ENCODE results near the gene SCRG1. TPM values are rescaled to one million over a fixed set of nuclear protein-coding genes. Genes with fewer than 3 reads are reported as not detected.

SCRG1 gene
- total RNA-seq, 1 experiment from 2014 or later = not detected

- H3K4me1 ChIP-seq (replicated peaks; ENCODE audit: insufficient read depth) = no peaks in the 10 kb centered on the region
- no peaks in the 10 kb centered on the region for H3K9me2 ChIP-seq (ENCODE audit: insufficient read depth)
- TF ChIP-seq, protein P1, sequence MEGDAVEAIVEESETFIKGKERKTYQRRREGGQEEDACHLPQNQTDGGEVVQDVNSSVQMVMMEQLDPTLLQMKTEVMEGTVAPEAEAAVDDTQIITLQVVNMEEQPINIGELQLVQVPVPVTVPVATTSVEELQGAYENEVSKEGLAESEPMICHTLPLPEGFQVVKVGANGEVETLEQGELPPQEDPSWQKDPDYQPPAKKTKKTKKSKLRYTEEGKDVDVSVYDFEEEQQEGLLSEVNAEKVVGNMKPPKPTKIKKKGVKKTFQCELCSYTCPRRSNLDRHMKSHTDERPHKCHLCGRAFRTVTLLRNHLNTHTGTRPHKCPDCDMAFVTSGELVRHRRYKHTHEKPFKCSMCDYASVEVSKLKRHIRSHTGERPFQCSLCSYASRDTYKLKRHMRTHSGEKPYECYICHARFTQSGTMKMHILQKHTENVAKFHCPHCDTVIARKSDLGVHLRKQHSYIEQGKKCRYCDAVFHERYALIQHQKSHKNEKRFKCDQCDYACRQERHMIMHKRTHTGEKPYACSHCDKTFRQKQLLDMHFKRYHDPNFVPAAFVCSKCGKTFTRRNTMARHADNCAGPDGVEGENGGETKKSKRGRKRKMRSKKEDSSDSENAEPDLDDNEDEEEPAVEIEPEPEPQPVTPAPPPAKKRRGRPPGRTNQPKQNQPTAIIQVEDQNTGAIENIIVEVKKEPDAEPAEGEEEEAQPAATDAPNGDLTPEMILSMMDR (conservative IDR thresholded peaks at IDR 0.05) = no peak
- no peak for TF ChIP-seq EZH2 (IDR thresholded peaks at IDR 0.05; ENCODE audit: low read depth)
- intact Hi-C loops (cut with micrococcal nuclease; ENCODE audit: unreplicated experiment) = no loop called here
- H4K20me1 ChIP-seq (ENCODE audit: insufficient read depth) = no peaks in the 10 kb centered on the region
- H3K27me3 ChIP-seq (ENCODE audit: insufficient read depth, low read depth) = no peaks in the 10 kb centered on the region
- POLR2A ChIA-PET (ENCODE audit: unreplicated experiment) = no interaction called here
- no peaks in the 10 kb centered on the region for H3K36me3 ChIP-seq (ENCODE audit: low read depth)
- CTCF ChIA-PET = no interaction called here
- H3K4me2 ChIP-seq = no peak overlapping the region
- H3K27ac ChIP-seq = no peak overlapping the region
- H3K79me2 ChIP-seq (ENCODE audit: low read depth) = no peaks in the 10 kb centered on the region
- H3K4me3 ChIP-seq = no peak overlapping the region
- H3K9me3 ChIP-seq (ENCODE audit: insufficient read depth, low read depth) = no peaks in the 10 kb centered on the region
- H2AFZ ChIP-seq = no peak overlapping the region
- H3F3A ChIP-seq (ENCODE audit: insufficient read depth, low read depth) = no peaks in the 10 kb centered on the region
- DNase-seq = no peak
- BruUV-seq (replicated peaks) = no TSS peak
Observed at GRCh38 chr4:173433447-173433846, 34.5 kb upstream of the SCRG1 start.

GRCh38 chr4:173432430-173432829, 33.5 kb upstream of the SCRG1 start:
- intact Hi-C loops (cut with micrococcal nuclease; ENCODE audit: unreplicated experiment) = no loop called here

GRCh38 chr4:173426064-173426463, 27.1 kb upstream of the SCRG1 start:
- H3K4me1 ChIP-seq (replicated peaks; ENCODE audit: insufficient read depth) = no peaks in the 10 kb centered on the region
- no peaks in the 10 kb centered on the region for H3K36me3 ChIP-seq (ENCODE audit: low read depth)
- H3K9me2 ChIP-seq (ENCODE audit: insufficient read depth) = no peaks in the 10 kb centered on the region
- H3K9me3 ChIP-seq (ENCODE audit: insufficient read depth, low read depth) = no peaks in the 10 kb centered on the region
- H2AFZ ChIP-seq = no peak overlapping the region
- BruUV-seq (replicated peaks) = no TSS peak
- no peaks in the 10 kb centered on the region for H3K27me3 ChIP-seq (ENCODE audit: insufficient read depth, low read depth)
- H3K4me2 ChIP-seq = no peak overlapping the region
- no peak for DNase-seq
- CTCF ChIA-PET = no interaction called here
- H4K20me1 ChIP-seq (ENCODE audit: insufficient read depth) = no peaks in the 10 kb centered on the region
- TF ChIP-seq EZH2 (IDR thresholded peaks at IDR 0.05; ENCODE audit: low read depth) = no peak
- TF ChIP-seq, protein P1 (conservative IDR thresholded peaks at IDR 0.05) = no peak
- intact Hi-C loops (cut with micrococcal nuclease; ENCODE audit: unreplicated experiment) = loop anchor here (10.0 kb wide), 2 partner anchors 689 to 729 kb away; no protein-coding TSS in a partner anchor
- no peaks in the 10 kb centered on the region for H3K79me2 ChIP-seq (ENCODE audit: low read depth)
- H3F3A ChIP-seq (ENCODE audit: insufficient read depth, low read depth) = no peaks in the 10 kb centered on the region
- H3K27ac ChIP-seq = no peak overlapping the region
- no peak overlapping the region for H3K4me3 ChIP-seq
- POLR2A ChIA-PET (ENCODE audit: unreplicated experiment) = no interaction called here

More at GRCh38 chr4:173432430-173432829, 33.5 kb upstream of the SCRG1 start:
- no peaks in the 10 kb centered on the region for H4K20me1 ChIP-seq (ENCODE audit: insufficient read depth)
- no peaks in the 10 kb centered on the region for H3K36me3 ChIP-seq (ENCODE audit: low read depth)
- no peak overlapping the region for H3K4me3 ChIP-seq
- no peaks in the 10 kb centered on the region for H3K9me2 ChIP-seq (ENCODE audit: insufficient read depth)
- POLR2A ChIA-PET (ENCODE audit: unreplicated experiment) = no interaction called here
- H3K27me3 ChIP-seq (ENCODE audit: insufficient read depth, low read depth) = no peaks in the 10 kb centered on the region
- H3K79me2 ChIP-seq (ENCODE audit: low read depth) = no peaks in the 10 kb centered on the region
- no peak for DNase-seq
- BruUV-seq (replicated peaks) = no TSS peak
- CTCF ChIA-PET = no interaction called here
- H3K4me1 ChIP-seq (replicated peaks; ENCODE audit: insufficient read depth) = no peaks in the 10 kb centered on the region
- no peaks in the 10 kb centered on the region for H3K9me3 ChIP-seq (ENCODE audit: insufficient read depth, low read depth)
- no peak overlapping the region for H3K27ac ChIP-seq
- TF ChIP-seq, protein P1 (conservative IDR thresholded peaks at IDR 0.05) = no peak
- no peak for TF ChIP-seq EZH2 (IDR thresholded peaks at IDR 0.05; ENCODE audit: low read depth)
- H3K4me2 ChIP-seq = no peak overlapping the region
- no peak overlapping the region for H2AFZ ChIP-seq
- no peaks in the 10 kb centered on the region for H3F3A ChIP-seq (ENCODE audit: insufficient read depth, low read depth)

Measured in PC-9 (cell line).